Measurements from ENCODE around the gene TMEM88. TPM values are rescaled to one million over a fixed set of nuclear protein-coding genes. Genes with fewer than 3 reads are reported as not detected.

TMEM88 gene
- total RNA-seq, 1 experiment from 2014 or later: 2.8 TPM

DNA sequence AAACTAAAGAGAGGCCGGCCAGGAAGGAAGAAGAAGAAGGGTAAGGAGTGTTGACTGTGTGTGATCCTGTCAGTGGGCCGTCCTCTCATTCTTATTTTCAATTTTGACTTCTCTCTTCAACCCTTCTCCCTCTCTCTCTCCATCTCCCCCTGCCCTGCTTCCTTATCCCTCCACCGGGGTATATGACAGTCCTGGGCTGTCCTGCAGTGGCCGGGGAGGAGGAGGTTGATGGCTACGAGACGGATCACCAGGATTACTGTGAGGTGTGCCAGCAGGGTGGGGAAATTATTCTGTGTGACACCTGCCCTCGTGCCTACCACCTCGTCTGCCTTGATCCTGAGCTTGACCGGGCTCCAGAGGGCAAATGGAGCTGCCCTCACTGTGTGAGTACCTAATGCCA is 39.4 kb downstream of the TMEM88 start (continued):
- no peak for TF ChIP-seq YY1 (IDR thresholded peaks at IDR 0.05; ENCODE audit: extremely low read depth, insufficient replicate concordance, low read depth, low read length)

DNA sequence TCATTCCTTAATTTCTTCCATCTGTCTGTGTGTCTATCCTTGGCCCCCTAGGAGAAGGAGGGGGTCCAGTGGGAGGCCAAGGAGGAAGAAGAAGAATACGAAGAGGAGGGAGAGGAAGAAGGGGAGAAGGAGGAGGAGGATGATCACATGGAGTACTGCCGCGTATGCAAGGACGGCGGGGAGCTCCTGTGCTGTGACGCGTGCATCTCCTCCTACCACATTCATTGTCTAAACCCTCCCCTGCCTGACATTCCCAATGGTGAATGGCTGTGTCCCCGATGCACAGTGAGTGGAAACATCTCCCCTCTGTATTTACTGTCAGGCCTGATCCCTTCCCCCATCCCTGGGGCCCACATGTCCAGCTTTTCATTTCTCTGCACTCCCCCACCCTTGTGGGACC is 40.0 kb downstream of the TMEM88 start:
- peaks cover 2% of the 10 kb centered on the region in 2 experiments for H3K4me1 ChIP-seq (ENCODE audit: control insufficient read depth in 1 of 2, insufficient read depth in 2 of 2, low read length in 2 of 2)
- peaks cover 38 to 39% of the 10 kb centered on the region in 2 experiments; a peak in 3 of 4 replicates for H3K36me3 ChIP-seq (ENCODE audit: control insufficient read depth in 1 of 2, insufficient read depth in 2 of 2, low read length in 2 of 2)
- H2AFZ ChIP-seq (ENCODE audit: low read depth, low read length, poor library complexity, severe bottlenecking): no peak overlapping the region
- POLR2A ChIA-PET: no interaction called here
- H3K9ac ChIP-seq (ENCODE audit: low read length): no peak overlapping the region
- ATAC-seq (no peak), DNase-seq (ENCODE audit: low read depth, low spot score) (no peak)
- TF ChIP-seq SRF (IDR thresholded peaks at IDR 0.05; ENCODE audit: low read depth): no peak
- no peak for TF ChIP-seq ZNF274 (IDR thresholded peaks at IDR 0.05; ENCODE audit: low read depth, low read length)
- TF ChIP-seq EGR1 (IDR thresholded peaks at IDR 0.05; ENCODE audit: low read depth): no peak
- no peak for TF ChIP-seq EZH2 (IDR thresholded peaks at IDR 0.05)
- TF ChIP-seq, protein P1, sequence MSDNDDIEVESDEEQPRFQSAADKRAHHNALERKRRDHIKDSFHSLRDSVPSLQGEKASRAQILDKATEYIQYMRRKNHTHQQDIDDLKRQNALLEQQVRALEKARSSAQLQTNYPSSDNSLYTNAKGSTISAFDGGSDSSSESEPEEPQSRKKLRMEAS (IDR thresholded peaks at IDR 0.05): no peak
- no peak for TF ChIP-seq JUND (IDR thresholded peaks at IDR 0.05)
- no peak for TF ChIP-seq RAD21 (IDR thresholded peaks at IDR 0.05; ENCODE audit: low read depth)
- TF ChIP-seq YY1 (IDR thresholded peaks at IDR 0.05; ENCODE audit: extremely low read depth, insufficient replicate concordance, low read depth, low read length): no peak
- no peak for TF ChIP-seq SP1 (IDR thresholded peaks at IDR 0.05; ENCODE audit: low read depth)
- TF ChIP-seq, protein P2, sequence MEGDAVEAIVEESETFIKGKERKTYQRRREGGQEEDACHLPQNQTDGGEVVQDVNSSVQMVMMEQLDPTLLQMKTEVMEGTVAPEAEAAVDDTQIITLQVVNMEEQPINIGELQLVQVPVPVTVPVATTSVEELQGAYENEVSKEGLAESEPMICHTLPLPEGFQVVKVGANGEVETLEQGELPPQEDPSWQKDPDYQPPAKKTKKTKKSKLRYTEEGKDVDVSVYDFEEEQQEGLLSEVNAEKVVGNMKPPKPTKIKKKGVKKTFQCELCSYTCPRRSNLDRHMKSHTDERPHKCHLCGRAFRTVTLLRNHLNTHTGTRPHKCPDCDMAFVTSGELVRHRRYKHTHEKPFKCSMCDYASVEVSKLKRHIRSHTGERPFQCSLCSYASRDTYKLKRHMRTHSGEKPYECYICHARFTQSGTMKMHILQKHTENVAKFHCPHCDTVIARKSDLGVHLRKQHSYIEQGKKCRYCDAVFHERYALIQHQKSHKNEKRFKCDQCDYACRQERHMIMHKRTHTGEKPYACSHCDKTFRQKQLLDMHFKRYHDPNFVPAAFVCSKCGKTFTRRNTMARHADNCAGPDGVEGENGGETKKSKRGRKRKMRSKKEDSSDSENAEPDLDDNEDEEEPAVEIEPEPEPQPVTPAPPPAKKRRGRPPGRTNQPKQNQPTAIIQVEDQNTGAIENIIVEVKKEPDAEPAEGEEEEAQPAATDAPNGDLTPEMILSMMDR (IDR thresholded peaks at IDR 0.05 in 2 of 3, conservative IDR thresholded peaks at IDR 0.05 in 1 of 3; ENCODE audit: borderline replicate concordance in 1 of 3, insufficient read depth in 1 of 3, low read depth in 2 of 3, low read length in 2 of 3): no peak
- TF ChIP-seq FOSL1 (IDR thresholded peaks at IDR 0.05; ENCODE audit: low read depth): no peak
- TF ChIP-seq CEBPB (IDR thresholded peaks at IDR 0.05; ENCODE audit: low read depth): no peak
- TF ChIP-seq POLR2AphosphoS5 (IDR thresholded peaks at IDR 0.05; ENCODE audit: low read depth, low read length): no peak
- TF ChIP-seq TCF7L2 (IDR thresholded peaks at IDR 0.05; ENCODE audit: borderline replicate concordance, extremely low read depth, insufficient read depth, insufficient read length): no peak
- TF ChIP-seq, protein P3, sequence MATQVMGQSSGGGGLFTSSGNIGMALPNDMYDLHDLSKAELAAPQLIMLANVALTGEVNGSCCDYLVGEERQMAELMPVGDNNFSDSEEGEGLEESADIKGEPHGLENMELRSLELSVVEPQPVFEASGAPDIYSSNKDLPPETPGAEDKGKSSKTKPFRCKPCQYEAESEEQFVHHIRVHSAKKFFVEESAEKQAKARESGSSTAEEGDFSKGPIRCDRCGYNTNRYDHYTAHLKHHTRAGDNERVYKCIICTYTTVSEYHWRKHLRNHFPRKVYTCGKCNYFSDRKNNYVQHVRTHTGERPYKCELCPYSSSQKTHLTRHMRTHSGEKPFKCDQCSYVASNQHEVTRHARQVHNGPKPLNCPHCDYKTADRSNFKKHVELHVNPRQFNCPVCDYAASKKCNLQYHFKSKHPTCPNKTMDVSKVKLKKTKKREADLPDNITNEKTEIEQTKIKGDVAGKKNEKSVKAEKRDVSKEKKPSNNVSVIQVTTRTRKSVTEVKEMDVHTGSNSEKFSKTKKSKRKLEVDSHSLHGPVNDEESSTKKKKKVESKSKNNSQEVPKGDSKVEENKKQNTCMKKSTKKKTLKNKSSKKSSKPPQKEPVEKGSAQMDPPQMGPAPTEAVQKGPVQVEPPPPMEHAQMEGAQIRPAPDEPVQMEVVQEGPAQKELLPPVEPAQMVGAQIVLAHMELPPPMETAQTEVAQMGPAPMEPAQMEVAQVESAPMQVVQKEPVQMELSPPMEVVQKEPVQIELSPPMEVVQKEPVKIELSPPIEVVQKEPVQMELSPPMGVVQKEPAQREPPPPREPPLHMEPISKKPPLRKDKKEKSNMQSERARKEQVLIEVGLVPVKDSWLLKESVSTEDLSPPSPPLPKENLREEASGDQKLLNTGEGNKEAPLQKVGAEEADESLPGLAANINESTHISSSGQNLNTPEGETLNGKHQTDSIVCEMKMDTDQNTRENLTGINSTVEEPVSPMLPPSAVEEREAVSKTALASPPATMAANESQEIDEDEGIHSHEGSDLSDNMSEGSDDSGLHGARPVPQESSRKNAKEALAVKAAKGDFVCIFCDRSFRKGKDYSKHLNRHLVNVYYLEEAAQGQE (IDR thresholded peaks at IDR 0.05; ENCODE audit: low read depth): no peak
- TF ChIP-seq, protein P4, sequence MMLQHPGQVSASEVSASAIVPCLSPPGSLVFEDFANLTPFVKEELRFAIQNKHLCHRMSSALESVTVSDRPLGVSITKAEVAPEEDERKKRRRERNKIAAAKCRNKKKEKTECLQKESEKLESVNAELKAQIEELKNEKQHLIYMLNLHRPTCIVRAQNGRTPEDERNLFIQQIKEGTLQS (IDR thresholded peaks at IDR 0.05): no peak
- no peak for TF ChIP-seq EZH2phosphoT487 (IDR thresholded peaks at IDR 0.05; ENCODE audit: borderline replicate concordance)
- TF ChIP-seq CBX3 (IDR thresholded peaks at IDR 0.05; ENCODE audit: low read depth): no peak
- no peak for TF ChIP-seq POLR2A (IDR thresholded peaks at IDR 0.05; ENCODE audit: borderline replicate concordance, extremely low read depth, insufficient read depth, insufficient read length)
- no peak for TF ChIP-seq ZFX (IDR thresholded peaks at IDR 0.05)
- no peaks in the 10 kb centered on the region for H3K27me3 ChIP-seq (ENCODE audit: insufficient read depth, low read length)
- BruUV-seq (replicated peaks): no TSS peak
- no peak overlapping the region for H3K4me3 ChIP-seq (replicated peaks in 1 of 2; ENCODE audit: low read depth in 1 of 2, low read length in 2 of 2)
- H3K9me2 ChIP-seq (ENCODE audit: insufficient read depth): no peaks in the 10 kb centered on the region
- intact Hi-C loops (cut with micrococcal nuclease): loop anchor here (5.0 kb wide), 1 partner anchor 73 kb away; no protein-coding TSS in a partner anchor
- no peak overlapping the region for H3K27ac ChIP-seq (ENCODE audit: low read depth, low read length)
- CTCF ChIA-PET: no interaction called here
- H3K4me2 ChIP-seq (ENCODE audit: low read length): no peak overlapping the region
- H3K79me2 ChIP-seq (ENCODE audit: insufficient read depth, low read length): no peaks in the 10 kb centered on the region
- no peaks in the 10 kb centered on the region for H4K20me1 ChIP-seq (ENCODE audit: insufficient read depth)
- RAD21 ChIA-PET (ENCODE audit: low non-redundant PET in 1 of 2, low total read pairs in 2 of 2, uncharacterized antibody in 2 of 2, unreplicated experiment in 2 of 2): no interaction called here
- no peaks in the 10 kb centered on the region for H3K9me3 ChIP-seq (ENCODE audit: control insufficient read depth in 1 of 2, insufficient read depth in 1 of 2, low read depth in 1 of 2, low read length in 2 of 2)

Measured in HCT116 (cell line).